ENCODE measurements around the gene DAB1.

The DAB1 gene

DNA sequence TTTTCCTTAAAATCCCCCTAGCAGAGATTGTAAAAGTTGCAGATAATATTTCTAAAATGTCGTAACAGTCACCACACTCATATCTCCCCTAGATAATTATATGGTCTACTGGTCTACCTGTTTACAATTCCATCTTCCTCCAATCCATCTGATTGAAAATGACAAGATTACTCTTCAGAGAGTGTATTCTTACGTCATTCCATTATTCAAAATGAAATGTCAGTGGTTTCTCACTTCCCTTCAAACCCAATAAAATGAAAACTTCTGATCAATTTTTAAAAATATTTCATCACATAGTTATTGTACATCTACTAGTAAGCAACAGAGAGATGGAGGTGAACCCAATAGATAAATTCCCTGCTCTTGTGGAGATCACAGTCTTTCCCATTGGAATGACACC, 255.9 kb downstream of the DAB1 start (continued):
- TF ChIP-seq, protein P1, sequence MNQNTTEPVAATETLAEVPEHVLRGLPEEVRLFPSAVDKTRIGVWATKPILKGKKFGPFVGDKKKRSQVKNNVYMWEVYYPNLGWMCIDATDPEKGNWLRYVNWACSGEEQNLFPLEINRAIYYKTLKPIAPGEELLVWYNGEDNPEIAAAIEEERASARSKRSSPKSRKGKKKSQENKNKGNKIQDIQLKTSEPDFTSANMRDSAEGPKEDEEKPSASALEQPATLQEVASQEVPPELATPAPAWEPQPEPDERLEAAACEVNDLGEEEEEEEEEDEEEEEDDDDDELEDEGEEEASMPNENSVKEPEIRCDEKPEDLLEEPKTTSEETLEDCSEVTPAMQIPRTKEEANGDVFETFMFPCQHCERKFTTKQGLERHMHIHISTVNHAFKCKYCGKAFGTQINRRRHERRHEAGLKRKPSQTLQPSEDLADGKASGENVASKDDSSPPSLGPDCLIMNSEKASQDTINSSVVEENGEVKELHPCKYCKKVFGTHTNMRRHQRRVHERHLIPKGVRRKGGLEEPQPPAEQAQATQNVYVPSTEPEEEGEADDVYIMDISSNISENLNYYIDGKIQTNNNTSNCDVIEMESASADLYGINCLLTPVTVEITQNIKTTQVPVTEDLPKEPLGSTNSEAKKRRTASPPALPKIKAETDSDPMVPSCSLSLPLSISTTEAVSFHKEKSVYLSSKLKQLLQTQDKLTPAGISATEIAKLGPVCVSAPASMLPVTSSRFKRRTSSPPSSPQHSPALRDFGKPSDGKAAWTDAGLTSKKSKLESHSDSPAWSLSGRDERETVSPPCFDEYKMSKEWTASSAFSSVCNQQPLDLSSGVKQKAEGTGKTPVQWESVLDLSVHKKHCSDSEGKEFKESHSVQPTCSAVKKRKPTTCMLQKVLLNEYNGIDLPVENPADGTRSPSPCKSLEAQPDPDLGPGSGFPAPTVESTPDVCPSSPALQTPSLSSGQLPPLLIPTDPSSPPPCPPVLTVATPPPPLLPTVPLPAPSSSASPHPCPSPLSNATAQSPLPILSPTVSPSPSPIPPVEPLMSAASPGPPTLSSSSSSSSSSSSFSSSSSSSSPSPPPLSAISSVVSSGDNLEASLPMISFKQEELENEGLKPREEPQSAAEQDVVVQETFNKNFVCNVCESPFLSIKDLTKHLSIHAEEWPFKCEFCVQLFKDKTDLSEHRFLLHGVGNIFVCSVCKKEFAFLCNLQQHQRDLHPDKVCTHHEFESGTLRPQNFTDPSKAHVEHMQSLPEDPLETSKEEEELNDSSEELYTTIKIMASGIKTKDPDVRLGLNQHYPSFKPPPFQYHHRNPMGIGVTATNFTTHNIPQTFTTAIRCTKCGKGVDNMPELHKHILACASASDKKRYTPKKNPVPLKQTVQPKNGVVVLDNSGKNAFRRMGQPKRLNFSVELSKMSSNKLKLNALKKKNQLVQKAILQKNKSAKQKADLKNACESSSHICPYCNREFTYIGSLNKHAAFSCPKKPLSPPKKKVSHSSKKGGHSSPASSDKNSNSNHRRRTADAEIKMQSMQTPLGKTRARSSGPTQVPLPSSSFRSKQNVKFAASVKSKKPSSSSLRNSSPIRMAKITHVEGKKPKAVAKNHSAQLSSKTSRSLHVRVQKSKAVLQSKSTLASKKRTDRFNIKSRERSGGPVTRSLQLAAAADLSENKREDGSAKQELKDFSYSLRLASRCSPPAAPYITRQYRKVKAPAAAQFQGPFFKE (tag by site-specific recombination; IDR thresholded peaks at IDR 0.05; ENCODE audit: borderline replicate concordance), result no peak
- TF ChIP-seq TSHZ1 (tag by site-specific recombination; IDR thresholded peaks at IDR 0.05; ENCODE audit: borderline replicate concordance), result no peak
- TF ChIP-seq PRDM10 (tag by site-specific recombination; IDR thresholded peaks at IDR 0.05), result no peak

DNA sequence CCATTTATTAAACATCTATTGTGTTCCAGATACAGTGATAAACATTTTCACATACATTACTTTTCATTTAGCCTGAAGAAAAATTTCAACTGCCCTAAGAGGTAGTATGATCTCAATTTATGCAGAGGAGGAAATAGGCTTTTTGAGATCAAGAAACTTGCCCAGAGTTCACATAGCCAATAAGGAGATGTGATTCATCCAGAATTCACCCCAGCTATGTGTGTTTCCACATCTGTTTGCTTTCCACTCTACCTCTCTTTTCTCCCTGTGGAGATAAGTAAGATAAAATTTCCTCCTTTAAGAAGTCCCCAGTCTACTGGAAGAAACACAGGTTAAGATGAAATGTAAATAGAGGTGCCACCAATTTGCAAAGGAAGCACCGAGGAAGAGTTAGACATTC, 258.3 kb downstream of the DAB1 start:
- Histone ChIP-seq H3K4me1 (ENCODE audit: control insufficient read depth, insufficient read depth, low read length) (no peaks in the 10 kb centered on the region), H3K27ac (ENCODE audit: extremely low read depth, low read depth, low read length) (no peak overlapping the region), H3K36me3 (ENCODE audit: control insufficient read depth in 2 of 2, insufficient read depth in 1 of 2, low read length in 2 of 2) (no peaks in the 10 kb centered on the region), H3K9me3 (ENCODE audit: control insufficient read depth, insufficient read depth, low read depth, low read length) (no peaks in the 10 kb centered on the region), H3K4me3 (ENCODE audit: low read depth, low read length) (no peak overlapping the region)
- ChIA-PET POLR2A (no interaction called here), CTCF (no interaction called here)
- TF ChIP-seq ZEB2 (tag by site-specific recombination; IDR thresholded peaks at IDR 0.05), result no peak
- no peak for TF ChIP-seq OVOL3 (tag by site-specific recombination; IDR thresholded peaks at IDR 0.05)
- no peak for TF ChIP-seq ZBTB48 (tag by site-specific recombination; IDR thresholded peaks at IDR 0.05)
- no peak for TF ChIP-seq ZNF585B (tag by site-specific recombination; IDR thresholded peaks at IDR 0.05)
- TF ChIP-seq, protein P2, sequence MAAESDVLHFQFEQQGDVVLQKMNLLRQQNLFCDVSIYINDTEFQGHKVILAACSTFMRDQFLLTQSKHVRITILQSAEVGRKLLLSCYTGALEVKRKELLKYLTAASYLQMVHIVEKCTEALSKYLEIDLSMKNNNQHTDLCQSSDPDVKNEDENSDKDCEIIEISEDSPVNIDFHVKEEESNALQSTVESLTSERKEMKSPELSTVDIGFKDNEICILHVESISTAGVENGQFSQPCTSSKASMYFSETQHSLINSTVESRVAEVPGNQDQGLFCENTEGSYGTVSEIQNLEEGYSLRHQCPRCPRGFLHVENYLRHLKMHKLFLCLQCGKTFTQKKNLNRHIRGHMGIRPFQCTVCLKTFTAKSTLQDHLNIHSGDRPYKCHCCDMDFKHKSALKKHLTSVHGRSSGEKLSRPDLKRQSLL (tag by site-specific recombination; IDR thresholded peaks at IDR 0.05), result no peak
- TF ChIP-seq, protein P3, sequence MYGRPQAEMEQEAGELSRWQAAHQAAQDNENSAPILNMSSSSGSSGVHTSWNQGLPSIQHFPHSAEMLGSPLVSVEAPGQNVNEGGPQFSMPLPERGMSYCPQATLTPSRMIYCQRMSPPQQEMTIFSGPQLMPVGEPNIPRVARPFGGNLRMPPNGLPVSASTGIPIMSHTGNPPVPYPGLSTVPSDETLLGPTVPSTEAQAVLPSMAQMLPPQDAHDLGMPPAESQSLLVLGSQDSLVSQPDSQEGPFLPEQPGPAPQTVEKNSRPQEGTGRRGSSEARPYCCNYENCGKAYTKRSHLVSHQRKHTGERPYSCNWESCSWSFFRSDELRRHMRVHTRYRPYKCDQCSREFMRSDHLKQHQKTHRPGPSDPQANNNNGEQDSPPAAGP (tag by site-specific recombination; IDR thresholded peaks at IDR 0.05), result no peak
- no peak for TF ChIP-seq ZFP37 (tag by site-specific recombination; IDR thresholded peaks at IDR 0.05)
- TF ChIP-seq ZNF555 (tag by site-specific recombination; conservative IDR thresholded peaks at IDR 0.05), result no peak
- TF ChIP-seq ZNF157 (tag by site-specific recombination; IDR thresholded peaks at IDR 0.05), result no peak
- no peak for TF ChIP-seq ZNF155 (tag by site-specific recombination; IDR thresholded peaks at IDR 0.05)
- TF ChIP-seq ZNF529 (tag by site-specific recombination; IDR thresholded peaks at IDR 0.05; ENCODE audit: insufficient replicate concordance), result no peak
- no peak for TF ChIP-seq MZF1 (tag by site-specific recombination; IDR thresholded peaks at IDR 0.05; ENCODE audit: borderline replicate concordance)
- TF ChIP-seq ZNF24 (tag by site-specific recombination; IDR thresholded peaks at IDR 0.05), result no peak
- no peak for TF ChIP-seq ZNF561 (tag by site-specific recombination; IDR thresholded peaks at IDR 0.05; ENCODE audit: borderline replicate concordance)
- no peak for TF ChIP-seq ZBTB20 (tag by site-specific recombination; IDR thresholded peaks at IDR 0.05)
